Lower leg skin (tissue), 3 donors: ENCODE measurements around the gene FOXK1.

Experiments used
- CTCF ChIP-seq, 3 donors: fragments of 450-650 bp; IDR thresholded peaks; one replicate each; pipeline ENCODE4 v1.5.1; 2016; ENCODE audit warnings: antibody characterized with exemption in 3 of 3, mild to moderate bottlenecking in 3 of 3, moderate library complexity in 2 of 3
- POLR2A ChIP-seq, 2 donors: fragments of 450-650 bp; IDR thresholded peaks; one replicate each; pipeline ENCODE4 v1.6.1; 2016 to 2017; ENCODE audit warnings: antibody characterized with exemption in 2 of 2, mild to moderate bottlenecking in 1 of 2, moderate library complexity in 1 of 2

DNA sequence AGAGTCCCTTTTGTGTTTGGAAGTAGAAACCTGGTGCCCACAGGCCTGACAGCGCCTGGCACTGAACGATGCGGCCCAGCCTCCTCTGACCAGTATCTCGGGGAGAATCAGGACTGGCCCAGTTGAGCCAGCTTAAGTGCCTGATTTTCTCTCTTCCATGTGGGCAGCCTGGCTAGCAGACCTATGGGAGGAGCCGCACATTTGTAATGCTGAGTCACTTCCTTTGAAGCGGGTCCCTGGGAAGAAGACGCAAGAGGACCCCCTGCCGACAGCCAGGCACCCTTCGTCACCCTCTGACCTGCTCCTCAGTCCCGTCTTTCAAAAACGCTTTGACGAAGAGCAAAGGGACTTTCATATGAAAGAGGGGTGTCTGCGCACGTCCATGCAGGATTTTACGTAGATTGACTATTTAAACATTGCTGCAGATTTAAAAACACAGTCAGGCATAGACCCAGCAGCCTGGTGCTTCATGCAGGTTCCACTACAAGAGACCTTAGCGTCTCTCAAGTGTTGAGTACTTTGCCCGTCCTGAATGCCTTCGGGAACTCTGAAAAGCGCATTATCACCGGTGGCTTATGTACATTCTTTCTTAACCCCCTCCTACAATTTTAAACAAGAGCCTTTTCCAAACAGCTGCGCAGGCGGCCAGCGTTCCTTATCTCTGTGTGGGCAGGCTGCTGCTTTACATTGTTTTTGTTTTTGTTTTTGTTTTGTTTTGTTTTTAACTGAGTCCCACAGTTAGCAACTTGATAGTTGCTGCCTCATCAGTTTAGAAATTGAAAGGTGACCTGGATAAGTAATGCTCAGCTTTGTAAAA, 56.8 kb downstream of the FOXK1 start:
- no peak for TF ChIP-seq CTCF (IDR thresholded peaks at IDR 0.05)
- no peak for TF ChIP-seq POLR2A (IDR thresholded peaks at IDR 0.05)
